Measurements from ENCODE around the gene ASIC2. TPM values are rescaled to one million over a fixed set of nuclear protein-coding genes. Genes with fewer than 3 reads are reported as not detected.
A peak's percentile ranks its signal among the peaks of the same experiment; 100 is the strongest.

ASIC2 gene
- total and polyA plus RNA-seq, 9 donors: under 0.01 to 0.71 (median 0.16) TPM

DNA sequence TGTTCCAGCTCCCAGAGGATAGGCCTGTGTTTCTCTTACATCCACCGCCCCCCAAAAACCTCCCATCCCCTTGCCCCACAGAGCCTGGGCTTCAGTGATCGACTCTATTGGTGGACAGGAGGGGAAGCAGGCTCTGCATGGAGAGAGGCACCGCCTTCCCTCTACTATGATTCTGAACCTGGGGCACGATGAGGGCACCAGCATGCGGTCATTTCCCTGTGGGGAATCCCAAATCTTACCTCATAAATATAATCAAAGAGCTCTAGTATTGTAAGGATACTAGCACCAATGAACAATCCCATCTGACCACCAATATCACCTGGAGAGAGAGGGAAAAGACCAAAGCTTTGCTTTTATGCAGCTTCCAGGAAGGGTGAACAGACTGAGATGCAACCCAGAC, 275.7 kb downstream of the ASIC2 start:
- H3K36me3 ChIP-seq (ENCODE audit: control insufficient read depth, insufficient read depth, low read length): no peaks in the 10 kb centered on the region
- no peak overlapping the region for H3K4me3 ChIP-seq (ENCODE audit: low read length)
- H3K4me1 ChIP-seq (ENCODE audit: control insufficient read depth, insufficient read depth, low read length): peaks cover 6% of the 10 kb centered on the region
- H3K27me3 ChIP-seq (ENCODE audit: control insufficient read depth, insufficient read depth, low read length): no peaks in the 10 kb centered on the region
- no CpG with 5 or more reads among the region's 5 CpGs for WGBS (ENCODE audit: insufficient coverage)
- DNase-seq: no peak
- no peaks in the 10 kb centered on the region for H3K9me3 ChIP-seq (replicated peaks; ENCODE audit: control insufficient read depth, low read depth, low read length)
- H3K27ac ChIP-seq (ENCODE audit: low read length): no peak overlapping the region

DNA sequence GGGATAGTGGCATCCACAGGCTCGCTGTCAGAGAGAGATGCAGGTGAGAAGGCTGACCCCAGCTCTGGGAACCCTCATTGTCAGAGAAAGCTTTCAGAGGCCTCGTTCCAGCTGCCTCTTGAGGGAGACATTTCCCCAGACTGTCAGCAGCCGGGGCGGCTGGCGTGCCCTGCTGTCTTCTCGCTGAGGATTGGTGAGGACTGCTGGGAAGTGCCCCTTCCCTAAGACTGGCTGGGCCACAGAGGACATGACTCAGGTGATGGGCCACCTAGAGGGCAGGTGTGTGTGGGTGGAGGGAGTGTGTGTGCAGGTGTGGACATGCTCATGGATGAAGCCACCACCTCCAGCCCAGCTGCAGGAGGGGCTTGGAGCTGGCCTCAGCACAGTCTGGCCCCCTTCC, 276.2 kb downstream of the ASIC2 start:
- H3K4me3 ChIP-seq (ENCODE audit: low read length): no peak overlapping the region
- H3K4me1 ChIP-seq (ENCODE audit: control insufficient read depth, insufficient read depth, low read length): peaks cover 5% of the 10 kb centered on the region
- H3K27ac ChIP-seq (ENCODE audit: low read length): no peak overlapping the region
- no peaks in the 10 kb centered on the region for H3K27me3 ChIP-seq (ENCODE audit: control insufficient read depth, insufficient read depth, low read length)
- 63% methylated on average over 6 of the region's 6 CpGs for WGBS (ENCODE audit: insufficient coverage)
- no peaks in the 10 kb centered on the region for H3K36me3 ChIP-seq (ENCODE audit: control insufficient read depth, insufficient read depth, low read length)
- no peak for DNase-seq
- H3K9me3 ChIP-seq (replicated peaks; ENCODE audit: control insufficient read depth, low read depth, low read length): no peaks in the 10 kb centered on the region

DNA sequence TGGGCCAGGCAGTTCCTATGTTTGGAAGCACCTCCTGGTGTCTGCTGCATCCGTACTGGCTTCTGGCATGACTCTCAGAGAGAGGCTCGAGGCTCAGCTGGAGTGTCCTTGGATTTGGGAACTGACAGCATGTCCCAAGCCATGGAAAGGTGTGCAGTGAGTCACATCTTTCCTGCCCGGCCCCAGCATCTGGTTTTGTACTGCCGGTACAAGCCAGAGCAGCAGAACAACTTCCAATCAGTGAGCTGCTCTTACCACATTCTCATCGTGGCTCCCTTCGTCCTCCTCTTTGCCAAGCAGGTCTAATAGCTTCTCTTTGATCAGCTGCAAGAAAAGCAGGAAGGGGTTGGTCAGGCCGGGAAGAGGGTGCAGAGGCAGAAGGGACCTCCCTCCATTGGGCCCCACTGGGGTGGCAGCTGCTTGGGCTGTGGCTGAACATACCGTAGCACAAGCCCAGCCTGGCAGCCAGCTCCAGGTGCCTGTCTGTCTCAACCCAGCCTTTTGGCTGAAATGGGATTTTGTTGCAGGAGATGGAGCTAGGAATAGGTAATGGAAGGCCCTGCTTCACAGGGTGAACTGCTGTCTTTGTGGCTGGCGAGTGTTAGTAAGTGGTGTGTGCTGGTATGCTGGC, 277.3 kb downstream of the ASIC2 start:
- no peaks in the 10 kb centered on the region for H3K36me3 ChIP-seq (ENCODE audit: control insufficient read depth, insufficient read depth, low read length)
- no peaks in the 10 kb centered on the region for H3K9me3 ChIP-seq (replicated peaks; ENCODE audit: control insufficient read depth, low read depth, low read length)
- no peaks in the 10 kb centered on the region for H3K4me1 ChIP-seq (ENCODE audit: control insufficient read depth, insufficient read depth, low read length)
- no peaks in the 10 kb centered on the region for H3K27me3 ChIP-seq (ENCODE audit: control insufficient read depth, insufficient read depth, low read length)
- 43% methylated on average over 9 of the region's 9 CpGs for WGBS (ENCODE audit: insufficient coverage)
- no peak for DNase-seq
- H3K4me3 ChIP-seq (ENCODE audit: low read length): no peak overlapping the region
- no peak overlapping the region for H3K27ac ChIP-seq (ENCODE audit: low read length)

DNA sequence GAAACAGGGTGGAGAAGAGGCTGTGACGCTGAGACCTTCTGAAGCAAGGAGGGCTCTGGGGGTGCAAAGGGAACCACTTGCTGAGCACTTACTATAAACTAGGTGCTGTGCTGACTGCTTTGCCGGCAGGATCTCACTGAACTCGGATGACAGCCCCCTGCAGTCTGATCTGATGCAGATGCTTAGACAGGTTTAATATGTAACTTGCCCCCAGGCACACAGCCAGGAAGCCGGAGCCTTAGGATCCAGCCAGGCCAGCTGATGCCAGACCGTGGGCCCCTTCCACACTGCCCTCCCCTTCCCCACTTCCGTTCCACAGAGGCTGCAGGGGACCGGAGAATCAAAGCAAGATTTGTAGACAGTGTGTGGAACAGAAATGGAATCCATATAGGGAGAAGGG, 278.3 kb downstream of the ASIC2 start:
- Histone ChIP-seq H3K4me3 (ENCODE audit: low read length) (no peak overlapping the region), H3K27me3 (ENCODE audit: control insufficient read depth, insufficient read depth, low read length) (no peaks in the 10 kb centered on the region), H3K36me3 (ENCODE audit: control insufficient read depth, insufficient read depth, low read length) (no peaks in the 10 kb centered on the region), H3K4me1 (ENCODE audit: control insufficient read depth, insufficient read depth, low read length) (no peaks in the 10 kb centered on the region), H3K9me3 (replicated peaks; ENCODE audit: control insufficient read depth, low read depth, low read length) (no peaks in the 10 kb centered on the region), H3K27ac (ENCODE audit: low read length) (no peak overlapping the region)
- no peak for DNase-seq
- 33% methylated on average over 4 of the region's 7 CpGs for WGBS (ENCODE audit: insufficient coverage)

DNA sequence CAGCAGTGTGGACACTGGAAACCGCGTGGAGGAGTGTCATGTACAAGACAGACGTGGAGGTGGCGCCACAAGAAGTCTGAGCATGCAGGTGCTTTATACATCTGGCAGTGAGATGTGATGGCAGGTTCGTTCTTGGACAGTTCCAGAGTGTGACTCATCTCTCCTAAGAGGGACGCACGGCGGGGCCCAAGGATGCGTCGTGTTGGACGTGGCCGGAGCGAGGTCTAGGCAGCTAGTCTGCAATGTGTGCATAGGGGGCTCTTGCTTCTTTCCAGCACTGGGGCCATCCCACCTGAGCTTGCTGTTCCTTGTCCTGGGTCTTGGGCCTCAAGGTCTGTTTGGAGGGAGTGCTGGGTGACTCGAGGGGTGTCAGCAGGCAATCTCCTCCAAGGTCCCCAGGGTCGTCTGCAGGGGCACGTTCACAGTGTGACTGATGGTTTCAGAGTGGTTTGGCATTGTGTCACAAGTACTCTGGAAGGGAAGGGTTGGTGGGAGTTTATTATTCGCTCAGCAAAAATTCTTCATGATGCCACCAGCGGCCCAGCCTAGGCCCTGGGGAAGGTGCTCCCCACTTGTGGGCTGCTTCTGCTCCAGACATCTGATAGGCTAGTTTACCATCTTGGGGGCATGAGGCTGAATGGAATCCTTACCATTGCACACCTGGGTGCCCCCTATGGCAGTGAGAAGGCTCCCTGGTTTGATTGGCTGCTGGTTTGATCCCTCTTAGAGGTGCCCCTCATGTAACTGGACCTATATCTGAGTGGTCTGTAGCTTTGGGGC, 279.3 kb downstream of the ASIC2 start:
- H3K27me3 ChIP-seq (ENCODE audit: control insufficient read depth, insufficient read depth, low read length): no peaks in the 10 kb centered on the region
- 80% methylated on average over 18 of the region's 18 CpGs for WGBS (ENCODE audit: insufficient coverage)
- DNase-seq: no peak

DNA sequence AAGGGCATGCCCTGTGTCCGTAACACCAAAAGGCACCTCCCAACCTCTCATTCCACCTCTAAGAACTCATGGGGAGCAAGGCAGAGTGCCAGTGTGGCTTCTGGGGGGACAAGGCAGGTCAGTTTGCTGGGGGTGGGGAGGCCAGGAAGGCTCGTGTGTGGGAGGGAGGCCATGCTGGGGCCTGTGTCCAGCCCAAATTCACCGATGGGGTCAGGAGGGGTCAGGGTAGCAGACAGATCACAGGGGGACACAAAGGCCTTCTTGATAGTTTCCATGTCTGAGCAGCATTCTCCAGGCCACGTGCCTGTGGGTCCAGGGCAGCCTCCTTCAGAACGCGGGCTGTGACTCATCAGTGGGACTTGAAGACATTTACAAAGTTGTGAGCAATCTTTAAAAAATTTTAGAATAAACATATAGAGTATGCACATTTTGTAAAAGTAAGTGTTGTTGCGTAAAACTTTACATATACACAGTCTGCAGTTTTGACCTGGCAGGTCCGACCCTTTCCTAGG, 280.5 kb downstream of the ASIC2 start:
- no peaks in the 10 kb centered on the region for H3K9me3 ChIP-seq (replicated peaks; ENCODE audit: control insufficient read depth, low read depth, low read length)
- H3K27ac ChIP-seq (ENCODE audit: low read length): no peak overlapping the region
- no peaks in the 10 kb centered on the region for H3K27me3 ChIP-seq (ENCODE audit: control insufficient read depth, insufficient read depth, low read length)
- H3K36me3 ChIP-seq (ENCODE audit: control insufficient read depth, insufficient read depth, low read length): no peaks in the 10 kb centered on the region
- WGBS (ENCODE audit: insufficient coverage): 72% methylated on average over 3 of the region's 8 CpGs
- no peaks in the 10 kb centered on the region for H3K4me1 ChIP-seq (ENCODE audit: control insufficient read depth, insufficient read depth, low read length)
- no peak for DNase-seq
- no peak overlapping the region for H3K4me3 ChIP-seq (ENCODE audit: low read length)

More for the DNA sequence above, 279.3 kb downstream of the ASIC2 start:
- Histone ChIP-seq H3K9me3 (replicated peaks; ENCODE audit: control insufficient read depth, low read depth, low read length) (no peaks in the 10 kb centered on the region), H3K36me3 (ENCODE audit: control insufficient read depth, insufficient read depth, low read length) (no peaks in the 10 kb centered on the region), H3K4me1 (ENCODE audit: control insufficient read depth, insufficient read depth, low read length) (no peaks in the 10 kb centered on the region), H3K27ac (ENCODE audit: low read length) (no peak overlapping the region), H3K4me3 (ENCODE audit: low read length) (no peak overlapping the region)

DNA sequence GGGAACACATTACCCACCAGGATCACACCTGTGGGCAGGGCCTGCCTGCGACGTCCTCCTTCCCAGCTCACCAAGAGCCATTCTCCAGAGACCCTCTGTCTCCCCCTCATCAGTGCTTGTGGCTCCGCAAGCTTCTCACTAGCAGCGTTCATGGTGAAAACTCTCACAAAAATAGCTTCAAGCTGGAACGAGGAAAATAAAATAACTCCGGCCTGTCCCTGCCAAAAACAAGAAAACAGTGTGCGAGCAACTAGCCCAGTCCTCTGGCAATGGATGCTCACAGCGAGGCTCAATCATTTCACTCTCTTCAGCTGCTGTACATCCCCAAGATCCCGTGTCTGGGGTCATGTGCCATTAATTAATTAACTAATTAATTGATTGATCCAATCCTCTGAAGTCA, 283.5 kb downstream of the ASIC2 start:
- 76% methylated on average over 5 of the region's 9 CpGs for WGBS (ENCODE audit: insufficient coverage)
- no peaks in the 10 kb centered on the region for H3K27me3 ChIP-seq (ENCODE audit: control insufficient read depth, insufficient read depth, low read length)
- no peaks in the 10 kb centered on the region for H3K9me3 ChIP-seq (replicated peaks; ENCODE audit: control insufficient read depth, low read depth, low read length)
- H3K4me1 ChIP-seq (ENCODE audit: control insufficient read depth, insufficient read depth, low read length): no peaks in the 10 kb centered on the region
- no peak overlapping the region for H3K27ac ChIP-seq (ENCODE audit: low read length)
- peak; percentile 16 for DNase-seq
- H3K4me3 ChIP-seq (ENCODE audit: low read length): no peak overlapping the region
- no peaks in the 10 kb centered on the region for H3K36me3 ChIP-seq (ENCODE audit: control insufficient read depth, insufficient read depth, low read length)

DNA sequence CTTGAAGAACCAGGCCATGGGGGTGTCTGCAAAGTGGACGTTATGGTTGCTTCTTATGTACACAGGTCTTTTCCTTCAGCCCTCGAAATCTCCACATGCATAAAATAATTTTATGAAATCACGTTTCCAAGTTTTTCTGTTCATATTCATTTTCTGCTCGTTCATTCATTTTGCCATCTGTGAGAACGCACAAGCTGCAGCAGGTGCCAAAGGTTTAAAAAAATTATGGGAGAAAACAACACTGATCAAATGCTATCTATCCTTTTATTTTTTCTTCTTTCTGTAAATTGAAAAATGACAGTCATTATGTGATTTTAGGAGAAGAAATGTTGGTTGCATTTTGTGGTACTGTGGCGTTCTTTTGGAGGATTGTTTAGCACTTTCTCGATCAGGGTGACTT, 285.9 kb downstream of the ASIC2 start:
- H3K4me1 ChIP-seq (ENCODE audit: control insufficient read depth, insufficient read depth, low read length): no peaks in the 10 kb centered on the region
- DNase-seq: no peak
- no peaks in the 10 kb centered on the region for H3K9me3 ChIP-seq (replicated peaks; ENCODE audit: control insufficient read depth, low read depth, low read length)
- H3K4me3 ChIP-seq (ENCODE audit: low read length): no peak overlapping the region
- no peaks in the 10 kb centered on the region for H3K36me3 ChIP-seq (ENCODE audit: control insufficient read depth, insufficient read depth, low read length)
- H3K27me3 ChIP-seq (ENCODE audit: control insufficient read depth, insufficient read depth, low read length): no peaks in the 10 kb centered on the region
- WGBS (ENCODE audit: insufficient coverage): 100% methylated on average over 1 of the region's 7 CpGs
- H3K27ac ChIP-seq (ENCODE audit: low read length): no peak overlapping the region

DNA sequence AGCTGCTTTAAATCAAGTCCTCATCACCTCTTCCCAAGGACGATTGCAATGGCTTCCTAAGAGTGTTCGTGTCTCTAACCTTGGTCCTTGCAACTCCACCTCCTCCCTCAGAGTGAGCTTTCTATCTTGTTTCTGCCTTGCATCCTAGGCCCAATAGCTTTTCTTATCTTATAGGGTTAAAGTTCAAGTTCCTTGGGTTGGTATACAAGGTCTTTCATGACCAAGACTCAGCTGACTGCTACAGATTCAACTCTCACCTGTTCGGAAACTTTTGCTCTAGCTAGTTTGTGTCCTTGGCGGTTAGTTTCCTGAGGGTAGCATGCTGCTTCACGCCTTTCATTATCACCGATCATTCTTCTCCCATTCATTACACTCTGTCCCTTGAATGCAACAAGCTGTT, 290.8 kb downstream of the ASIC2 start:
- WGBS (ENCODE audit: insufficient coverage): 84% methylated on average over 6 of the region's 6 CpGs
- H3K27ac ChIP-seq (ENCODE audit: low read length): no peak overlapping the region
- H3K4me1 ChIP-seq (ENCODE audit: control insufficient read depth, insufficient read depth, low read length): peaks cover 2% of the 10 kb centered on the region

DNA sequence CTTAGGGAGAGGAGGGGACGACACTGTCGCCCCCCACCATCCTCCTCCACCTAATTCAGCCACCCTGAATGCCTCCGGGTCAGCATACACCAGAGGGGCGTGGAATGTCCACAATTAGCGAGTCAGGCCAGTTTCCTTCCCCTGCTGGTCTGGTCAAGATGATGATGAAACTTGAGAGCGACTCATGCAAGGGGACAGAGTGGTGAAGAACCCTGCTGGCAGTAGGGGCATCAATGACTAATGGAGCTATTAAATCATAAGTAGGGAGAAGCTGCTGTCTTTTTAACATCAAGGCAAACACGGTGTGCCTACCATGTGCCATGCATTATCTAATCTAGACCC, 294.2 kb downstream of the ASIC2 start:
- 66% methylated on average over 3 of the region's 7 CpGs for WGBS (ENCODE audit: insufficient coverage)
- peaks cover 13% of the 10 kb centered on the region for H3K27me3 ChIP-seq (ENCODE audit: control insufficient read depth, insufficient read depth, low read length)

More for the DNA sequence above, 290.8 kb downstream of the ASIC2 start:
- DNase-seq: no peak
- H3K4me3 ChIP-seq (ENCODE audit: low read length): no peak overlapping the region
- no peaks in the 10 kb centered on the region for H3K9me3 ChIP-seq (replicated peaks; ENCODE audit: control insufficient read depth, low read depth, low read length)
- no peaks in the 10 kb centered on the region for H3K36me3 ChIP-seq (ENCODE audit: control insufficient read depth, insufficient read depth, low read length)
- peaks cover 13% of the 10 kb centered on the region for H3K27me3 ChIP-seq (ENCODE audit: control insufficient read depth, insufficient read depth, low read length)

More for the DNA sequence above, 294.2 kb downstream of the ASIC2 start:
- Histone ChIP-seq H3K9me3 (replicated peaks; ENCODE audit: control insufficient read depth, low read depth, low read length) (no peaks in the 10 kb centered on the region), H3K27ac (ENCODE audit: low read length) (no peak overlapping the region), H3K4me3 (ENCODE audit: low read length) (no peak overlapping the region), H3K4me1 (ENCODE audit: control insufficient read depth, insufficient read depth, low read length) (peaks cover 2% of the 10 kb centered on the region), H3K36me3 (ENCODE audit: control insufficient read depth, insufficient read depth, low read length) (no peaks in the 10 kb centered on the region)
- DNase-seq: no peak

All from muscle of leg (tissue), 11 donors.